Kidney tubule cell (primary cell): ENCODE measurements around the gene MICAL2.

Experiments used
- DNase-seq: peaks from one replicate; pipeline ENCODE4 v3.0.0-alpha.2; 2018; ENCODE audit warnings: low spot score

Gene MICAL2

DNA sequence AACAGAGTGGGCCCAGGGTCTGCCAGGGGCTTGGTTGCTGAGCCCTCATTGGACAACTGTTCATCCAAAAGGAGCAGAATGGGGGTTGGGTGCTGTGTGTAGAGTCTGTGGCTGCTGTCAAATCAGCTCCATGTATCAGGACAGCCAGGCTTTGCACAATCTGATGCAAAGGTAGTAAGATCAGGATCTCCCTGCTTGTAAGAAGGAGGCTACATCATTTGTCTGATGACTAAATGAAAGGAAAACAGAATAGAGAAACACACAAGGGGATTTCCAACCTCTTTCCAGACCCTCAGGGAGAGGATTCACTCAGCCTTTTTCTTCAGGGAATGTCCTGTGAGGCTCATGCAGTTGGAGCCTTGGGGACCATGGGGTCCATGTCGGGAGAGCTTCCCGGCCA is 7.2 kb downstream of the MICAL2 start:
- DNase-seq = peak; percentile 54

DNA sequence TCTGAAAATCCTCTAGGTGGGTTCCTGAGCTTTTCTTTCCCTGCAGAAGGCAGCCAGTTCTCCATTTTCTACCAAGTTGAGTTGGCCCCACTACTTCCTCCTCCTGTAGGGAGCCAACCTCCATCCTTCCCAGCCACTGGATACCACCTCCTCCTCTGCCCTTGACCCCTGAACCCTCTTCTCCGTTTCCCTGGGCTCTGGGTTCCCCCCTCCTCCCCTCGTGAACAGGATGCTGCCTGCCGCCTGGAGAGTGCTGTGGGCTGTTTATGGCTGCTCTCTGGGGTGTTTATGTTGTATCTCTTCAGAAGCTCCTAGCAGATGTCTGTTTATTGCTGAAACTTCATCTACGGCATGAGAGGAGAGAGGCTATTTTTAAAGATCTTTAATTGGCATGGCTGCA is 8.6 kb downstream of the MICAL2 start:
- no peak for DNase-seq

DNA sequence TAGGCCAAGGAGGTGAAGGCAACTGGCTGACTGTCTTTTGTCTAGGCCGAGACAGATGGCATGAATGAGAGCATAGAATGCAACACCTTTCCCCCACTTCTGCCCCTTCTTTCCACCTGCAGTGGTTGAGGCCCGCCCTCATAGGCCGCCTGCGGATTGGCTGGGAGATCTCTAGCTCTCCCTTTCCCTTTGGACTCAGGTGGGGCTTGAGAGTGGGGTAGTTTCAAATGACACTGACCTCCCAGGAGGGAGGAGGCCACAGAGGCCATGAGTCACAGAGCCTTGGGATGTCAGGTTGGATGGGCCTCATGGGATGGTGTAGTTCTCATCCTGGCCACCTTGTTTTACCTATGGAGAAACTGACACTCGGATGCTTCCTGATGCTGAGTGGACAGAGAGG is 9.1 kb downstream of the MICAL2 start:
- peak; percentile 47 for DNase-seq

DNA sequence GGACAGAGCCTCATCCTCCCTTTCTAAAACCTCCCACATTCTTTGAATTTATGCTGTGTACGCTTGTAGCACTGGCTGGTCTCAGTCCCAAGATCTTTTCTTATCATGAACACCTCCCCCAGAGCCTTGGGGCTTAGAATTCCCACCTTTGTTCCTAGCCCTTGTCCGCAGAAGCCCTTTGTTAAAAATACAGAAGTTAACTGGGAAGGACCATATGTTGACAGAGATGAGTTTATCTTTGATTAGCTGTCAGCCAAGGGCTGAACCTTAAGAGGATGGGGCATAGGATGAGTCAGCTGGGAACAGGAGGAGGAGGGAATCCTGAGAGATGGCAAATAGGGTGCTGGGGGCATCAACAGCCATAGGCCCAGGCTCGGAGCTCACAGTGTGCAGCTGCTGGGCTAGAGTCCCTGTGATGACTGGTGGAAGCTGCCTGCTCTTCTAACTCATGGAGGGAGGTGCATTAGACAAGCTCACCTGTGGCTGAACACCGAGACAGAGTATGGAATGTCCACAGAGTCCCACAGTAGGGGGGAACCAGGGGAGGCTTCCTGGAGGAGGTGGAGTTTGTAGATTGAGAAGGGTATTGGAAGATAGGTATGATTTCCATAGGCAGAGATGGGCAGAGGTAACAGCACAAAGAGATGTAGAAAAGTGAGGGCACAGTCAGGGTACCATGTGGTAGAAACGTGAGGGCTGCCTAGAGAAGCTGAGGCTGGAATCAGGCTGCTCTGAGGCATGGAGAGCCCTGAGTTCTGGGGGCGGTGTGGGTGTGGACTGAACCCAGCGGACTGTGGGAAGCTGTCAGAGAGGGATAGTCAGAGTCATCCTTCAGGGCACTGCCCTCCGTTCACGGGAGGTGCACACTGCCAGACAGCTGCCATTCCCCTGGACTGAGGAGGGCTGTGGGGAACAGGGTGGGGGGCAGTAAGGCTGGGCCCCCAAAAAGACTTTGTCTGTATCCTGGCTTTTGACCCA is 9.9 kb downstream of the MICAL2 start:
- DNase-seq = peak; percentile 46

- no peak for DNase-seq
Observed at GRCh38 chr11:12121011-12121410, 10.6 kb downstream of the MICAL2 start.

- DNase-seq = no peak
Observed at GRCh38 chr11:12121517-12121916, 11.1 kb downstream of the MICAL2 start.

DNA sequence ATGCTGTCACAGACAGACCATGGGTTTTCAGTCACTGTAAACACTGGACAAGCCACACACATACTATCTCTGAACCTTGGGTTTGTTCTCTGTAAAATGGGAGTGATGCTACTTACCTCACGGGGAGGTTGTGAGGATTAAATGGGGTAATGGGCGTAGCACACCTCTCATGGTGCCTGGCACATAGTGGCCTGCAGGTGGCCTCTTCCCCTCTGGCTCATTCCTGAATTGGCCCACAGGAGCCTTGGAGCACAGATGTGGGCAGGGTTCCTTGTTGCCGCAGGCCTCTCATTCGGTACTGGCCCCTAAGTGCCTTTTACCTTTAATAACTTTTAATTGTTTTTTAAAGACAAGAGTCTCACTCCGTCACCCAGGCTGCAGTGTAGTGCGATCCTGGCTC is 11.7 kb downstream of the MICAL2 start:
- no peak for DNase-seq

- DNase-seq = peak; percentile 57
Observed at GRCh38 chr11:12123273-12123672, 12.9 kb downstream of the MICAL2 start.

DNA sequence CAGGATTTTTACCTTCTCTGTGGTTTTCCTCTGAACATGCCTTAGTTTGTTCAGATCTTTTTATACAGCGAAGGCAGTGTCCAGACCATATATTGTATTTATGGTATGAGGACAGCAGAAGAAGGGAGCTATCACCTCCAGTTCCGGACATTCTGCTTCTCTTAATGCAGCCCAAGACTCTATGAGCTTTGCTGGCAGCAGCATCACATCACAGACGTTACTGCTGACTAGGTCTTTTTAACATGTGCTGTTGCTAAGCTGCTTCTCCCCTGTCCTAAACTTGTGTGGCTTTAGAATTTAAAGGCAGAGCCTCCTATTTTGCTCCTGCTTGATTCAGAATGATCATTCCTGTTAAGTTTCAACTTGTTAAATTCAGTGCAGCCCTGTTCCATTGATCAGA is 13.4 kb downstream of the MICAL2 start:
- no peak for DNase-seq

GRCh38 chr11:12124306-12124705 is 13.9 kb downstream of the MICAL2 start:
- DNase-seq = no peak

DNA sequence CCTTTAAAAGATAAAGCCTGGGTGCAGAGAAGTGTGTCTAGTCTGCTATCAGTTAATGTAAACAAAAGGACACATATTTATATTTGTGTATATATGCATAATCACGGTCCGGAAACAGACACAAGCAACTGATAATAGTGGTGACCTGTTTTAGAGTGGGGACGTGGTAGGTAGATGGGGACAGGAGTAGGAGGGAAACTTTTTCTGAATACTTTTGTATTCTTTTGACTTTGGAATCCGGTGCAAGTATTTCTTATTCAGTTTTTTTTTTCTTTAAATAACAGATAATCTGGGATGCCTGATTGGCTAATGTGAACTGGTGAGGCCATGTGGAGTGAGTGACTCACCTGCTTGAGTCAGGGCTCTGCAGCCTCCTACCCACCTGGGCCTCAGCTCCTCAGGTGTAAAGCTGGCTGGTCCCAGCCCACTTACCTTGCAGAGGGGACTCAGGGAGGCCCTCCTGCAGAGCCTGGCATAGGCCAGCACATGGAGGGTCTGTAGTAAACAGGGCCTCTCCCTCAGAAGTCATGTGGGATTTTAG is 15.3 kb downstream of the MICAL2 start:
- DNase-seq = peak; percentile 71

GRCh38 chr11:12126344-12127019 is 16.1 kb downstream of the MICAL2 start:
- peak; percentile 79 for DNase-seq

GRCh38 chr11:12127206-12127898 is 17.0 kb downstream of the MICAL2 start:
- DNase-seq = no peak

DNA sequence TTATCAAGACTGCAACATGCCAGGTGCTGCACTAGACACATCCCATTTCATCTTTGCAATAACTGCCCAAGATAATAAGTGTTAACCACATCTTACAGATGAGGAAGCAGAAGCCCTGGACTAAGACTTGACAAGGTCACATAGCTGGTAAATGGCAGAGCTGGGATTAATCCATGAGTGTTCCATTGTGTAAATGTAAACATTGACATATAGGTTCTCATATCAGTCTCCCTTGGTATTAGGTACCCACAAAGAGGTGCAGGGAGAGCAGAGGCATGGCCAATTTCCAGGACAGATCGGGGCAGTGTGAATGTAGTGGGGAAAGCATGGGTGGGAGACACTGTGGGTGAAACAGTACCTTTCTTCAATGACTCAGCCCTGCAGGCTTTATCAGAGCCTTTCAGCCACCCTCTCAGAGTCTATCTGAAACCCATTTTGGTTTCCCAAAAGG is 17.9 kb downstream of the MICAL2 start:
- no peak for DNase-seq

DNA sequence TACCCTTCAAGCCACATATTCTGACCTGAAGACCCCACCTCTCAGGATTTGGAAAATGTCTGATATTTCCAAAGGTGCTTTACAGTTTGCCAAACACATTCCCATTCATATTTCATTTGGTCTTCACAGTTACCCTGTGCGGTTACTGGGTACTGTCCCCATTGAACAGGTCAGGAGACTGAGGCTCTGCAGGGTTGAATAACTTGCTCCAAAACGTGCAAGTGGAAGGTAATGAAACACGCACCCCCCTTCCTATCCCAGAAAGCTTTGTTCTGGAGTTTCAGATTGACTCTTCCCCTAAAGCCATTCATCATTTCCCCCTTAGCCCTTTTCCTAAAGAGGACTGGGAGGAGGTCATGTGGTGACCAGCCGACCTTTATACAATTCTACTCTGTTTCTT is 18.8 kb downstream of the MICAL2 start:
- no peak for DNase-seq

GRCh38 chr11:12130180-12130980 is 20.0 kb downstream of the MICAL2 start:
- DNase-seq = no peak

DNA sequence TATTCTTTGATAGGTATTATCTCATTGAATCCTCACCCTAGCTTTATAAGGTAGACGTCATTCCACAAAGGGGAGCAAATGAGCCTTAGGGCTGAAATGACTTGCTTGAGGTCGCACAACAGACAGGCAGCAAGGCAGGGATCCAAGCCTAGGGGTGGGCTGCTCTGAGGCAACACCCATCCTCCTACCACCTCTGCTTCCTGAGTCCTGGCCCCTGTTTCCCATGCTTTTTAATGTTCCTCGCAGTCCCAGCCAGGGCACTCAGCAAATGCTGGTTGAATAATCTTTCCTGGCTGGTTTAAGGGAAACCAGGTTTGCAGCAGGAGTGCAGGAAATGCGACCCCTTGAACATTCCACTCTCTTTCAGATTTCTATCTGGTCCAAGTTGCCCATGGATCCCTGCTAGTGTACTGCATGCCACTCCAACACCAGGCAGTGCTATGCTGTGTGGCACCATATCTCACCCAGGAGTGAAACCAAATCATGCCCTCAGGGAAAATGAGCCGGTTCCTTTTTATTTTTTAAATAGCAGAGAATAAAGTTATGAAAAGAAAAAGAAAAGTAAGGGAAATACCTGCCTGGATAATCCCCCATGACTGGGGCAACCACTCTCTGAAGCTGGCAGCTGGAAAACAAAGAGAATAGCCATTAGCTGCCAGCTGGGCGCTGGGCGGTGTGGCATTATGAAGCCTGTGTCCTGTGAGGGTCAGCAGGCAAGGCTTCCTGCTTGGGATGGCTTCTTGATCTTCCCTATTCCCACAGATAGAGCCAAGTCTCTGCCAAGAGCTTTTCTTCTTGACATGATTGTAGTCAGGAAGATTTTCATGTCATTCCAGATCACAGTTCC is 21.8 kb downstream of the MICAL2 start:
- DNase-seq = no peak

GRCh38 chr11:12132790-12133145 is 22.4 kb downstream of the MICAL2 start:
- no peak for DNase-seq

DNA sequence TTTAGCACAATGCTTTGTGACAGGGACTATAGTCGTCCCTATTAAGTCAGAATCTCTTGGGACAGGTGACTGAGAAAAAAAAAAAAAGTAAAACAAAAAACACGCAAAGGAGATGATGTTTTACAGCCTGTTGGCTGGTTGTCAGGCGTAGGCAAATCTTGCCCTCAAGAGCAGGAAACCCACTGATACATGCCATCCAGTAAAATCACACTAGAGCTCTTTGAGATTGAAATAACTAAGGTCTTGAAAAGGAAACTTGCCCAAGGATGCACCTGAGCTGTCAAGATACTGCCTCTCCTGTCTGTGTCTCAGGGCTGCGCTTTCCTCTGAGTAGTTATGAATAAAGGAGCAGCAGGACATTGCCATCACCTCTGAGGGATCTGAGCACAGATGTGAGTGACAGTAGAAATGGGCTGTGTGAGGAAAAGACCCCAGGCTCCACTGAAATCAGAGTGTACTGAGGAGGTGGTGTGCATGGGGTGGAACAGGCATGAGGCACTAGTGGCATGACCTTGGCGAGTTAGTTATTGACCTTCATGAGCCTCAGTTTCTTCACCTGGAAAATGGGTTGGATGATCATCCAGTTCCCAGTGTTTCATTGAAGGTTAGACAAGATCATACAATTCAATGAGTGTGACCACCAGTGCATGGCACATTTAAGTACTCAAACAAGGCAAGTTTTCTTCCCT is 23.3 kb downstream of the MICAL2 start:
- DNase-seq = no peak

DNA sequence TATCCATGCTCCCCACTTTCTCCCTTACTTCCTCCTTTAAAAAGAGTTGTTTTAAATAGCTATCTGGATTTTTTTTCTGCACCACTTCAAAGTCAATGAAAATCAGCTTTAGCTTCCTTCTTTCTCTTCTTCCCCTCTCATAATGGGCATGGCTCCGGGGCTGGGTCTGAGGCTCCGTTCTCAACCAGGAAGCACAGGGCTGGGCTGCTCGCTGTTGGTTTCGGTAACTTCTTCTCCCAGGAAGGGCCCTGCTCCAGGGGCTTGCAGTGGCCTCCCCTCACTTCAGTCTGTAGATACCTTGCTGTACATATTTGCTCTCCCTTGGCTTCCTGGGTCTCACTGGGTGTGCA is 23.8 kb downstream of the MICAL2 start:
- no peak for DNase-seq
